Astrocyte (in vitro differentiated cells and primary cell): ENCODE results near the gene RILP. TPM values are rescaled to one million over a fixed set of nuclear protein-coding genes. Genes with fewer than 3 reads are reported as not detected.

ENCODE experiments used
- DNase-seq: peaks from one replicate; pipeline ENCODE4 v3.0.0-alpha.2; 2010; ENCODE audit warnings: low read depth
- FAIRE-seq: peaks from 2 replicates; lab custom pipeline; 2011; peaks lifted over from hg19 to GRCh38; lab: Jason Lieb, UNC
- H2AFZ ChIP-seq: 2 replicates; pipeline ENCODE4 v1.6.0; 2012; ENCODE audit warnings: low read depth, low read length, inconsistent platforms
- H3K27ac ChIP-seq: 2 replicates; pipeline ENCODE4 v1.5.1; 2011; ENCODE audit warnings: low read depth, low read length, inconsistent platforms
- H3K27me3 ChIP-seq: 2 replicates; pipeline ENCODE4 v1.6.0; 2011; ENCODE audit warnings: low read length, inconsistent platforms; ENCODE audit not compliant: insufficient read depth
- H3K36me3 ChIP-seq: 2 replicates; pipeline ENCODE4 v1.5.1; 2011; ENCODE audit warnings: low read length, inconsistent platforms; ENCODE audit not compliant: insufficient read depth
- H3K4me1 ChIP-seq: 2 replicates; pipeline ENCODE4 v1.5.1; 2011; ENCODE audit warnings: low read length, inconsistent platforms; ENCODE audit not compliant: insufficient read depth
- H3K4me2 ChIP-seq: 2 replicates; pipeline ENCODE4 v1.6.0; 2012; ENCODE audit warnings: low read length, inconsistent platforms
- H3K4me3 ChIP-seq: 2 replicates; pipeline ENCODE4 v1.5.1; 2011; ENCODE audit warnings: low read depth, mild to moderate bottlenecking, low read length, inconsistent platforms; ENCODE audit not compliant: insufficient read depth
- H3K79me2 ChIP-seq: 2 replicates; pipeline ENCODE4 v1.6.0; 2012; ENCODE audit warnings: mild to moderate bottlenecking, low read length, inconsistent platforms; ENCODE audit not compliant: insufficient read depth
- H3K9ac ChIP-seq: 2 replicates; pipeline ENCODE4 v1.6.0; 2012; ENCODE audit warnings: mild to moderate bottlenecking, low read length, inconsistent platforms
- H3K9me3 ChIP-seq: 2 replicates; pipeline ENCODE4 v1.5.1; 2012; ENCODE audit warnings: low read depth, mild to moderate bottlenecking, low read length, inconsistent platforms; ENCODE audit not compliant: insufficient read depth
- H4K20me1 ChIP-seq: 2 replicates; pipeline ENCODE4 v1.6.0; 2012; ENCODE audit warnings: low read length, inconsistent platforms; ENCODE audit not compliant: insufficient read depth
- H3K27ac Mint-ChIP-seq: one replicate; pipeline ENCODE4 v1.8.0; 2021; ENCODE audit warnings: mild to moderate bottlenecking, mixed read lengths; ENCODE audit not compliant: unreplicated experiment
- H3K27me3 Mint-ChIP-seq: one replicate; pipeline ENCODE4 v1.8.0; 2021; ENCODE audit warnings: low read depth, mixed read lengths; ENCODE audit not compliant: unreplicated experiment
- H3K36me3 Mint-ChIP-seq: one replicate; pipeline ENCODE4 v1.8.0; 2021; ENCODE audit warnings: low read depth, mixed read lengths; ENCODE audit not compliant: unreplicated experiment
- H3K4me1 Mint-ChIP-seq: one replicate; pipeline ENCODE4 v1.8.0; 2021; ENCODE audit warnings: low read depth, mixed read lengths; ENCODE audit not compliant: unreplicated experiment
- H3K4me3 Mint-ChIP-seq: one replicate; pipeline ENCODE4 v1.8.0; 2021; ENCODE audit warnings: mild to moderate bottlenecking, moderate library complexity, mixed read lengths; ENCODE audit not compliant: unreplicated experiment
- H3K9me3 Mint-ChIP-seq: one replicate; pipeline ENCODE4 v1.8.0; 2021; ENCODE audit warnings: mild to moderate bottlenecking, mixed read lengths; ENCODE audit not compliant: unreplicated experiment
- CTCF ChIP-seq: IDR thresholded peaks from 2 replicates; pipeline ENCODE4 v1.5.1; 2011; ENCODE audit warnings: low read depth, mild to moderate bottlenecking, inconsistent platforms, low read length, moderate library complexity; ENCODE audit not compliant: insufficient read depth
- EZH2 ChIP-seq: IDR thresholded peaks from 2 replicates; pipeline ENCODE4 v1.6.1; 2012; ENCODE audit warnings: mild to moderate bottlenecking, low read length, inconsistent platforms; ENCODE audit not compliant: insufficient read depth
- total RNA-seq: library from RNA; stranded (reverse); gene quantifications from 2 replicates; pipeline ENCODE4 v1.2.1, GENCODE V29; 2021

The RILP gene
- total RNA-seq, 1 donor from 2014 or later: 7.8 TPM

- peaks cover 4% of the 10 kb centered on the region for H3K27me3 Mint-ChIP-seq
- H2AFZ ChIP-seq: no peak overlapping the region
- no peaks in the 10 kb centered on the region for H3K9me3 ChIP-seq
- H3K36me3 ChIP-seq: no peaks in the 10 kb centered on the region
- H3K27ac Mint-ChIP-seq: peak overlapping the region; percentile 53
- no peak for FAIRE-seq
- H3K27ac ChIP-seq: no peak overlapping the region
- H3K4me2 ChIP-seq: no peak overlapping the region
- H4K20me1 ChIP-seq: no peaks in the 10 kb centered on the region
- no peak overlapping the region for H3K4me3 Mint-ChIP-seq
- no peak overlapping the region for H3K9ac ChIP-seq
- no peak for TF ChIP-seq CTCF
- no peak for TF ChIP-seq EZH2
- peaks cover 3% of the 10 kb centered on the region for H3K4me1 Mint-ChIP-seq
- peaks cover 12% of the 10 kb centered on the region for H3K36me3 Mint-ChIP-seq
- no peak for DNase-seq
- H3K79me2 ChIP-seq: no peaks in the 10 kb centered on the region
- H3K27me3 ChIP-seq: no peaks in the 10 kb centered on the region
- no peaks in the 10 kb centered on the region for H3K9me3 Mint-ChIP-seq
- H3K4me1 ChIP-seq: peaks cover 5% of the 10 kb centered on the region
- no peak overlapping the region for H3K4me3 ChIP-seq
Observed at GRCh38 chr17:1638624-1639300, 10.9 kb downstream of the RILP start.

GRCh38 chr17:1638171-1638590, 11.5 kb downstream of the RILP start:
- no peak overlapping the region for H3K27ac Mint-ChIP-seq
- H4K20me1 ChIP-seq: no peaks in the 10 kb centered on the region
- no peaks in the 10 kb centered on the region for H3K27me3 ChIP-seq
- H3K9me3 Mint-ChIP-seq: no peaks in the 10 kb centered on the region
- no peaks in the 10 kb centered on the region for H3K36me3 ChIP-seq
- H3K27me3 Mint-ChIP-seq: peaks cover 4% of the 10 kb centered on the region
- H3K36me3 Mint-ChIP-seq: peaks cover 12% of the 10 kb centered on the region
- TF ChIP-seq EZH2: no peak
- no peak for TF ChIP-seq CTCF
- no peak overlapping the region for H3K4me3 Mint-ChIP-seq
- no peak overlapping the region for H3K9ac ChIP-seq
- DNase-seq (no peak), FAIRE-seq (no peak)
- no peaks in the 10 kb centered on the region for H3K4me1 ChIP-seq
- H3K4me2 ChIP-seq: no peak overlapping the region
- no peak overlapping the region for H3K27ac ChIP-seq
- H3K4me3 ChIP-seq: no peak overlapping the region
- no peaks in the 10 kb centered on the region for H3K79me2 ChIP-seq
- no peak overlapping the region for H2AFZ ChIP-seq
- peaks cover 3% of the 10 kb centered on the region for H3K4me1 Mint-ChIP-seq
- H3K9me3 ChIP-seq: no peaks in the 10 kb centered on the region

- Histone ChIP-seq H3K36me3 (no peaks in the 10 kb centered on the region), H4K20me1 (no peaks in the 10 kb centered on the region), H3K27ac (no peak overlapping the region), H3K9ac (no peak overlapping the region), H3K27me3 (no peaks in the 10 kb centered on the region), H3K9me3 (no peaks in the 10 kb centered on the region), H3K79me2 (no peaks in the 10 kb centered on the region), H3K4me3 (no peak overlapping the region), H2AFZ (no peak overlapping the region), H3K4me1 (no peaks in the 10 kb centered on the region), H3K4me2 (no peak overlapping the region)
- DNase-seq (no peak), FAIRE-seq (no peak)
- Mint-ChIP-seq H3K27ac (no peak overlapping the region), H3K4me1 (peaks cover 3% of the 10 kb centered on the region), H3K4me3 (no peak overlapping the region), H3K36me3 (peaks cover 12% of the 10 kb centered on the region), H3K27me3 (peaks cover 4% of the 10 kb centered on the region), H3K9me3 (no peaks in the 10 kb centered on the region)
- TF ChIP-seq EZH2 (no peak), CTCF (no peak)
Observed at GRCh38 chr17:1636732-1637285, 12.9 kb downstream of the RILP start.
